GM12872 (cell line): ENCODE results near the gene PLEKHM3.

Source experiments
- CTCF ChIP-seq: IDR thresholded peaks from 3 replicates; pipeline ENCODE4 v1.5.1; 2011; ENCODE audit warnings: low read depth, mild to moderate bottlenecking, low read length, moderate library complexity; ENCODE audit not compliant: insufficient read depth

PLEKHM3 gene

GRCh38 chr2:207879536-207879935 is 145.8 kb downstream of the PLEKHM3 start:
- TF ChIP-seq CTCF: no peak

GRCh38 chr2:207876842-207877535 is 148.3 kb downstream of the PLEKHM3 start:
- TF ChIP-seq CTCF: no peak

GRCh38 chr2:207875473-207876212 is 149.7 kb downstream of the PLEKHM3 start:
- TF ChIP-seq CTCF: no peak

- TF ChIP-seq CTCF: no peak
These were observed 151.5 kb downstream of the PLEKHM3 start for GRCh38 chr2:207873794-207874193.

DNA sequence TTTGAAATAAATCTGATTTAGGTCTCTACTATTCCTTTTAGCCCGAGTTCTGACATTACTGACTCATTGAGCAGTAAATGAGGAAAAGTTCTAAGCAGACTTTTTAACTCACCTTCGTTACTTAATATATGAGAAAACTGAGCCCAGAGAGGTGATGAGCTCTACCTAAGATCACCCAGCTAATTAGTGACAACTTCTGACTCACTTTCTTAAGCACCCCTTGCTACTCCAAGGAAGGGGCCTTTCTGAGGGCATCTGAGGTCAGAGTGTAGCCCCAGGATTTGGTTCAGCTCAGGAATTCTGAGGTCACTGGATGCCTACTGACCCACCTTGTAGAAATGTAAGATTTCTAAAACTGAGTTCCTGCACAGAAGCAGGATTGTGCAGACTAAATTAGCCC is 153.4 kb downstream of the PLEKHM3 start:
- no peak for TF ChIP-seq CTCF

DNA sequence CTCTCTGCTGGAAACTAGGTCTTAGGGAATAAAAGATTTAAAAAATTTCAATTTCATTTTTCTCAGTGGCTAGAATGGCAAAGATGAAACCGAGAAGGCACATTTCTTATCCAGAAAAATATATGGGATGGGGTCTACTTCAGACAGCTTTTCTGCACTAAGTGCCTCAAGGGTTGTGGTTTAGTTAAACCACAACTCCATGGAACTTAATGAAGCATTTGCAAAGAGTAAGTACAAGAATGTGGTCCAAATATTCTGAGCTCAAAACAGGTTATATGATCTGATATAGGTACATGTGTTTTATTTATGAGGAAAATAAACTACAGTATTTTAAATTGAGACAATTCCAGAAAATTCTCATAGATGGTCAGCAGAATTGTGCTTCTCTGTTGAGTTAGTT is 153.8 kb downstream of the PLEKHM3 start:
- TF ChIP-seq CTCF: no peak

- no peak for TF ChIP-seq CTCF
These were observed 154.5 kb downstream of the PLEKHM3 start for GRCh38 chr2:207870814-207871213.
